Fibroblast of pulmonary artery (primary cell): Measurements from ENCODE around the gene UFD1.

ENCODE experiments used
- DNase-seq: peaks from one replicate; pipeline ENCODE4 v3.0.0-alpha.2; 2010; ENCODE audit warnings: low read depth
- H3K4me3 ChIP-seq: replicated peaks from 2 replicates; pipeline ENCODE4 v1.5.1; 2011; ENCODE audit warnings: low read depth, mild to moderate bottlenecking, control low read depth, low read length, moderate library complexity
- TF ChIP-seq, protein P1 (sequence below): IDR thresholded peaks from 2 replicates; pipeline ENCODE4 v1.5.1; 2011; ENCODE audit warnings: mild to moderate bottlenecking, control low read depth, low read length, inconsistent platforms; ENCODE audit errors: missing control alignments

Gene UFD1

DNA sequence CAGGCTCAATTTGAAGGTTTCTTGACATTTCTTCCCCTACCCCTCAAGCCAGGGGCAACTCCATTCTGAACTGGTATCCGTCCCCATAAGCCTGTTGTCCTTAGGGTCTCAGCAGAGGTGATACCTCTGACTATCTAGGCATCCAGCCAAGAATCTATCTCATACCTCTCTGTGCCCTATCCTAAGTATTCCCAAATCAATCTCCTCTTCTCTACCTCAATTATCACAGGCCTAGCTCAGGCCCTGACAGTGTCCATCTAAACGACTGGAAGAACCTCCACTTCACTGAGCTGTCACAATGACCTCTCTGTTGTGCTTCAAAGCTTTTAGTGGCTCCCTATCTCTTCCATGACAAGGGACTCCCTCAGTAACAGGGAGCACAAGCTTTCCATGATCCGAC lies 74.3 kb downstream of the UFD1 start:
- H3K4me3 ChIP-seq = no peak overlapping the region
- no peak for DNase-seq
- TF ChIP-seq, protein P1, sequence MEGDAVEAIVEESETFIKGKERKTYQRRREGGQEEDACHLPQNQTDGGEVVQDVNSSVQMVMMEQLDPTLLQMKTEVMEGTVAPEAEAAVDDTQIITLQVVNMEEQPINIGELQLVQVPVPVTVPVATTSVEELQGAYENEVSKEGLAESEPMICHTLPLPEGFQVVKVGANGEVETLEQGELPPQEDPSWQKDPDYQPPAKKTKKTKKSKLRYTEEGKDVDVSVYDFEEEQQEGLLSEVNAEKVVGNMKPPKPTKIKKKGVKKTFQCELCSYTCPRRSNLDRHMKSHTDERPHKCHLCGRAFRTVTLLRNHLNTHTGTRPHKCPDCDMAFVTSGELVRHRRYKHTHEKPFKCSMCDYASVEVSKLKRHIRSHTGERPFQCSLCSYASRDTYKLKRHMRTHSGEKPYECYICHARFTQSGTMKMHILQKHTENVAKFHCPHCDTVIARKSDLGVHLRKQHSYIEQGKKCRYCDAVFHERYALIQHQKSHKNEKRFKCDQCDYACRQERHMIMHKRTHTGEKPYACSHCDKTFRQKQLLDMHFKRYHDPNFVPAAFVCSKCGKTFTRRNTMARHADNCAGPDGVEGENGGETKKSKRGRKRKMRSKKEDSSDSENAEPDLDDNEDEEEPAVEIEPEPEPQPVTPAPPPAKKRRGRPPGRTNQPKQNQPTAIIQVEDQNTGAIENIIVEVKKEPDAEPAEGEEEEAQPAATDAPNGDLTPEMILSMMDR = no peak

DNA sequence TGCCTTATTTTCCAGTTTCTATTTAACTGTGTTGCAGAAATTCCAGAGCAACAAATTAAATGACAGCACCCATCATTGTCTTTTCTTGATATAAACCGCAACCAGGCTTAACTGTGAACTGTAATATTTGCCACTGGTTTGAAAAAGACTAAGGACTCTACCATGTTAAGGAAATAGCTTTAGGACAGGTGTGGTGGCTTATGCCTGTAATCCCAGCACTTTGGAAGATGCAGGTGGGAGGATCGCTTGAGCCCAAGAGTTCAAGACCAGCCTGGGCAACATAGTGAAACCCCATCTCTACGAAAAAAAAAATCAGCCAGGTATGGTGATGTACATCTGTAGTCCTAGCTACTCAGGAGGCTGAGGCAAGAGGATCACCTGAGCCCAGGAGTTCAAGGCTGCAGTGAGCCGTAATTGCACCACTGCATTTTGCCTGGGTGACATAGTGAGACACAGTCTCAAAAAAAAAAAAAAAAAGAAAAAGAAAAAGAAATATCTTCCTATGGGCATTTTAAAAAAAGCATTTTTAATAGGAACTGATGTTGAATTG lies 76.3 kb downstream of the UFD1 start:
- DNase-seq = no peak
- H3K4me3 ChIP-seq = no peak overlapping the region
- TF ChIP-seq, protein P1 = no peak

DNA sequence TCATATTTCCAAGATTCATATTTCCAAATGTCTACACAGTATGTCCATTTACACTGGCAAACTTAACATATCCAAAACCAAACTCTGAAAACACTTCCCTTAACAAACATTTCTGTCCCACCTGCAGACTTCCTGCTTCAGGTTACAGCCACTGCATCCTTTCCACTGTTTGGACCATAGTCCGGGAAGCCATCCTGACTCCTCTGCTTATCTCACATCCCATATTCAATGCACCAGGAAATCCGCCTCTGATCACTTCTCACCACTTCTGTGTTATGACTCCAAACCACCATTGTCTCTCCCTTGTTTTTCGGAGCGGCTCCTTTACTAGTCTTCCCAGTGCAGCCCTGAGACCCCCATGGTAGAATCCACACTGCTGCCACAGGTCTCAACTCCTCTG lies 77.5 kb downstream of the UFD1 start:
- TF ChIP-seq, protein P1 = no peak
- H3K4me3 ChIP-seq = no peak overlapping the region
- DNase-seq = no peak

DNA sequence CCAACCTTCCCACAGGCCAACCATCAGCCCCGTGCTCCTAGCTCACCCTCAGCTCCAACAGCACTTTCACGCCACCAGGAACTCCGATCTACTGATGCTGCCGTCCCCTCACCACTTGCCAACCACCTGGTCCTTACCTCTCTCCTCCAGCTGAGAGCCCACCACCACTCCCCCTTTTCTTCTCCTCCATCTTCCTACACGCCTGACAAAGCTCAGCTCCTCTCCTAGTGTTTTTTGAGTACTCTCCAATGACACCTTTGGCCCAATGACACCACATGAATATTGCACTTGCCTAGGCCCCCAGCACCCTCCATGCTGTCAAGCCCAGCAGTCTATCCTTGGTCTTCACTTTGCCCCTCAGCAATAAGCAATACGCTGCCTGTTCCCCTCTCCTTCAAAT lies 78.1 kb downstream of the UFD1 start:
- TF ChIP-seq, protein P1 = no peak

More for the DNA sequence above, 78.1 kb downstream of the UFD1 start:
- H3K4me3 ChIP-seq = no peak overlapping the region
- DNase-seq = no peak
